Glomerular visceral epithelial cell (primary cell): ENCODE results near the gene QSOX1.

ENCODE experiments used
- DNase-seq: peaks from one replicate; pipeline ENCODE4 v3.0.0-alpha.2; 2016; ENCODE audit errors: extremely low spot score

QSOX1 gene

DNA sequence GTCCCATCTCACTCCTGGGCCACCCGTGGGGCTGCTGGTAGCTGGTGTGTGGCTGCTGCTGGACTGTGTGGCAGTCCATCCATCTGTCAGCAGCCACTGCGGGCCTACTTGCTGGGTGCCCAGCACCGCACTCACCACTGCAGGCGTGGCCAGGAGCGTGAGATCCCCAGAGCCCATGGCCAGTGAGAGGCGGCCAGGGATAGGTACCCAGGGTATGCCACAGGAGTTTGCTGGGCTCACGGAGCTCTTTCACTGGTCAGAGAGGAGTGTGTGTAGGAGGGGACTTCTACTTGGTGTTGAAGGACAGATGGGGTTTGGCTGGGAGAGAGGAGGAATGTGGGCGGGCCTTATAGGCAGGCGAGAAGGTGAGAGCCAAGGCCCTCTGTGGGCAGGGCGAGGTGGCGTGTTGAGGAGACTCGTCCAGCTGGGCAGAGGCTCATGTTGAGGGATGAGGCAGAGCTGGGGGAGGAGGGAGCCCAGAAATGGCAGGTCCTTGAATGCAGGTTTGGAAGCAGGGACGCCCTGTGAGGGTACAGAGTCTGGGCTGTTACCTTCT is 15.0 kb downstream of the QSOX1 start:
- DNase-seq: no peak

DNA sequence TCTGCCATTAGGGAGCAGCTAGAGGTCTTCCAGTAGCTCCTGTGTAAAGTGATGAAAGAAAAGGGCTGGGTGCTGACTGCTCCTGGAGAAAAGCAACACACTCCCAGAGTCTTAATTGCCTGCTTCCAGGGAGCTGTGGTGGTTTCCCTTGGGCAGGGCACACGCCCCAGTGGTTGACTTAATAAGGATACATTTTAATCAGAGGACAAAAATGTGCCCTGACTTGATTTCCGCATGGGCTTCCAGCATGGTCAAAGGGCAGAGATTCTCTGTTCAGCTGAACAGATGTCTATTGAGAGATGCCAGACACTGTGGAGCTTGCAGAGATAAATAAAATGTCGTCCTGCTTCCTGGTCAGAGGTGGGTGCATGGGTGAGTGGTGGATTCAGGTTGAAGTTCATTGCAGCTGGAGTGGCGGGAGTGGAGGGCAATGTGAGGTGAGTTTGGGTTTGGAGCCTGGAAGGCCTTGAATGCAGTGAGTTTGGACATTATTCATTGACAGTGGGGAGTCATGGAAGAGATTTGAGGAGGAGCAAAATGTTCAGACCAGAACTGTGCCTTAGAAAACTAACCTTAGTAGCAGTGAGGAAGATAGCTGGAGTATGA is 16.0 kb downstream of the QSOX1 start:
- DNase-seq: no peak

DNA sequence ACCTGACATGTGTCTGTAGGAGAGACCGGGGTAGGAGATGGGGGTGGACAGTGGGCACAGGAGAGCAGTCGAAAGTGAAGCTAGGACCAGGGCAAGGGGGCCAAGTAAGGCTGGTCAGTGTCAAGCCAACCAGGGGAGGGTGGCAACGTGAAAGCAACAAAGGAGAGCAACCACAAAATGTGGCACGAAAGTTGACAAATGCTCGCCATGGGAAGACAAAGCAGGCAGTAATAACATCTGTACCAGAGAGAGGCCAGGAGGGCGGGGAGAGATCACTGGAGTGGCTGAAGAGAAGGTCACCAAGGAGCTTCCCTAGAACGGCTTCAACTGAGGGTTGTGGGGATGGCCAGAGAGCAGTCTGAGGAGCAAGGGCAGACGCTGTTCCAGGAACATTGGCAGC is 17.0 kb downstream of the QSOX1 start:
- no peak for DNase-seq

DNA sequence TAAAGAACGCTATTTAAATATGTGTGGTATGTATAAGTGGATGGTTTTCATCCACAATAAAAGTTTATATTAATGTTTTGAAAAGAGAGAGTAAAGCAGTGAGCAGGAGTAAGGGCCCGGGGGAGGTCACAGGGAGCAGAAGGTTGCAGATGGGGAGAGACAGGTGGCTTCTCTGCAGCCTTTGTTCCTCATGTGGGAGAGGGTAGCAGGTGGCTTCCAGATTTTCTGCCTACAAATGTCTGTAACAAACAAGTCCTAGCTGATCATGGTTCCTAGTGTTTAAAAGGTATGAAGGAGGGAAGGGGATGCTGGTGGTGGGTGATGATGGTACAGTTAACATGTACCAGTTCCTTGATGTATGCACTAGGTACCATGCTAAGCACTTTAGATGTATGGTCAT is 18.8 kb downstream of the QSOX1 start:
- DNase-seq: no peak

DNA sequence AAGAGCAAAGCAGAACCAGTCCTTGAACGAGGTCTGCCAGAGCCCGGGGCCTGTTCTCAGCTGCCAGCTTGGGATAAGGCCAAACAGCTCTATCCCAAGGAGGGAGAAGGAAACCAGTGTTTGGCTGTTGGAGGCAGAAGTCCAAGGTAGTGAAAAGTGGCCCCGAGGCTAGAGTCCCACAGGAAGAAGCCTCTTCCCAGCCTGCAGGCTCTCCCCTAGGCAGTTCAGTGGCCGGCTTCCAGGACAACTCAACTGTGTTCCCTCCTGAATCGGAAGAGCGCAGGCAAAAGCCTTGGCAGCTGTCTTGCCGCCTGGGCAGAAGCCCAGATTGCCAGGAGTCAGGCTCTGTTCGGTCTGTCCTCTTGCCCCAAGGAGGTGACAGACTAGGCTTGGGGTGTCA is 19.3 kb downstream of the QSOX1 start:
- DNase-seq: no peak

DNA sequence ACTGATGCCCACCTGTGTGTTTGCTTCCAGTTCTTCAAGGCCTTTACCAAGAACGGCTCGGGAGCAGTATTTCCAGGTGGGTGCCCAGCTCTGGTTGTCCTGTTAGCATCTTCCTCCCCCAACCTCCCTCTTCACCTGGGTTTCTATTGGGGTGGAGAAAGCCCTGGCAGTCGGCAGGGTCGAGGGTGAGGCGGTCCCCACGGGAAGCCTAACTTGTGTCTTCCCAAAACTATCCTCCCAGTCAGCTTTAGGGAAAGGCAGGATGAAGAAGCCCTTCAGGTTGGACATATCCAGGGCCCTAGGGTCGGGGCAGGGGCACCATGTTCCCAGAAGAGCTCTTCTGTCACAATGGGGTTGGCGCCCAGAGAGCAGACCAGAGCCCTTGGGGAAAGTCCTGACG is 20.6 kb downstream of the QSOX1 start:
- DNase-seq: no peak

DNA sequence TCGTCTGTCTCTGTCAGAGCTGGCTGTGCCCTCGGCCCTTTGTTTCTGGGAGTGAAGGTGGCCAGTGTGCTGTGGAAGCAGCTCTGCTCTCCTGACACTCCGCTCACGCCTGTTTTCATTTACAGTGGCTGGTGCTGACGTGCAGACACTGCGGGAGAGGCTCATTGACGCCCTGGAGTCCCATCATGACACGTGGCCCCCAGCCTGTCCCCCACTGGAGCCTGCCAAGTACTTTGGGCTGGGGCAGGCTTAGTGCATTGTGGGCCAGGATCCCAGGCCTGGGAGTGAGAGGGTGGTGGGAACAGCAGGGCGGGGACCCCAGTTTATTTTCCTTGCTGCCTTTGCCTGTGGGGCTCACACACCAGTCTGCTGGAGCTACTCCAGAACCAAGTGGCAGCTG is 21.1 kb downstream of the QSOX1 start:
- no peak for DNase-seq

DNA sequence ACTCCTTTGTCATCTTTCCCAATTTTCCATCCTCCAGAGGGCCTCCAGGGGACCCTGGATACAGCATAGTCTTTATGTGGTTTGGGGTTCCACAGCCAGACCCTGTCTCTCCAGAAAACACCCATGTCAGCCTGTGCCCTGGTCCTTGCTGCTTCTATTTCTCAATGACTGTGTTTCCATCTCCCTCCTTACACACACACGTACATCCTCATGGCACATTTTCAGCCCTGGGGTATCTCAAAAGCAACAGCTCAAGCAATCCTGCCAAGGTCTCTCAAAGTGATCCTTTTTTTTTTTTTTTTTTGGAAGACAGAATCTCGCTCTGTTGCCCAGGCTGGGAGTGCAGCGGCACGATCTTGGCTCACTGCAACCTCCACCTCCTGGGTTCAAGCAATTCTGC is 22.3 kb downstream of the QSOX1 start:
- DNase-seq: no peak

DNA sequence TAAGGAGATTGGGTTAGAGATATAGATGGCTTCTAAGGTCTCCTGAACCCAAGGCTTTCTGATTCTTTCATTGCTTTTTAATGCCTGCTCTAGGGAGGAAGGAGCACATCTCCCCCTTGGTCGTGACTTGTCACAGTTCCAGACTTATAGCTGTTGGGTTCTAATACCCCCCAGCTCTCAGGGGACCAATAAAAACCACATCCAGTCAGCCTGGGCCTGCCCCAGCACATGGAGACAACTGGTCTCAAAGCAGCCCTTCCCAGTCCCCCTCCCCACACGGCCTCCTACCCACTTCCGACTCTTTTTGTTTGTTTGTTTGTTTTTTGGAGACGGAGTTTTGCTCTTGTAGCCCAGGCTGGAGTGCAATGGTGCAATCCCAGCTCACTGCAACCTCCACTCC is 23.3 kb downstream of the QSOX1 start:
- no peak for DNase-seq

DNA sequence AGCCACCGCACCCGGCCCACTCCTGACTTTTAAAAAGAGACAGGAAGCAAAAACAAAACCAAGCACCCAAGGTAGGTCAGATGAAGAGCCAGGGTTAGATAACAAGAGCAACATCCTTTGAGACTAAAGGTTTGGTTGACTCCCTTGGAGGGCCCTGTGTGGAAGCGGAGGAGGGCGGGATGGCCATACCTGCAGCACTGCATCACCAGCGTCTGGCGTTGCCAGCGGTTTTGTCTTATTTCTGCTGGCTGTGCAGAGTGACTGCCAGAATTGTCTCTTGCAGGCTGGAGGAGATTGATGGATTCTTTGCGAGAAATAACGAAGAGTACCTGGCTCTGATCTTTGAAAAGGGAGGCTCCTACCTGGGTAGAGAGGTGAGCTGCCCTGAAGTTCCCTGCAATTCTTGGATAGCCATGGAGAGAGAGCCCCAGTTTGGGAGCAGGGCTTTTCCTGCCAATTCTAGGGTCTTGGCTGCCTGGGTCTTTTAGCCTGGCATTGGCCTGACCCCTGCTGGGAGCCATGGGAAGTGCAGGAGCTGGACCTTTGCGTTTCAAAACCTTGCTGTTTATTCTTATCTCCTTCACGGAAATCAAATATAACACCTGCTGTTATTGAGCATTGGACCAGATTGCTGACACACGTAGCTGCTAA is 24.0 kb downstream of the QSOX1 start:
- peak; percentile 62 for DNase-seq

DNA sequence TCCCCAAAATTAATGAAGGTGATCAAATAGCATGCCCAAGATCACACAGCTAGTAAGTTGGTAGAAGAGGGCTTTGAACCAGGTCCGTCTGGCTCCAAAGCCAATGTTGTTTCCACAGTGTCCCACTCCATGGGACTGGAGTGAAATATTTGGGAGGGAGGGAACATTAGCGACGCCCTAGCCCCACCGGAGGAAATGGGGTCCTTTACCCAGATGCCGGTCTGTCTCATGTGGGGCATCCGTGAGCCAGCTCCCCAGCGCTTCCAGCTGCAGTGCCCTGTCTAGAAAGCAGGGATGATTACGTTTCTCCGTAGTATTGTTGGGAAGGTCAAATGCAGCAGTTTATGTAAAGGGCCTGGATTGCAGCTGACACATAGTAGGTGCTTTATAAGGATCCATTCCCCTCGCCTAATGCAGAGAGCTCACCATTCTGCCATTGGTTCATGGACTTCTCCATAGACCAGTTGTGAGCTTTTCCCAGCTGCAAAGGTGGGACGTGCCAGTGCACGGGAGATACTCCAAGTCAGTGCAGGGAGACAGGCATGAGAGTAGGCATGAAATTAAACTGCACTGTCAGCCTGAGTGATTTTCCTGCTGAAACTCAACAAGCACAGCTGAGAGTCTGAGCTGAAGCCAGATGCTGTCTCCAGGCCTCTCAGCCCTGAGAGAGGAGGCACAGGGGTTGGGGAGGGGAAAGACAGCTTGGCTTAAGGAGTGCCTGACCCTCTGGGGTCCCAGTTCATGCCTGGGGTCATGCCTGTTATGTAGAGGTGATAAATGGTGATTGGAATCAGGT is 24.7 kb downstream of the QSOX1 start:
- no peak for DNase-seq

DNA sequence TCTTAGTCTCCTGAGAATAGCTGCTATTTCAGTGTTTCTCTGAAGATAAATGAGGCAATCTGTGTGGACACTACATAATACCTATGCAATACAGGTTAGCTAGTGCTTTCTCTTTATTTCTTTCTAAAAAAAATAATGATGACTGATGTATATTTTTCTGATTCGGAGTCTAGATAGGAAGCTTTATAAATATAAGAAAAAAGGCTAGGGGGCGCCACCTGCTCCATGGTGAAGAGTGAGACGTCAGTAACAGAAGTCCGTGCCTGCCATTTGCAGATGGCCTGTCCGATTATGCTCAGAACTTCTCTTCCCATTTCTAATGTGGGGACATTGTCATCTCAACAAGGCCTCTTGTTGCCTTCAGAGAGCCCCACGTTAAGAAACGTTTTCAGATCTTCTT is 26.4 kb downstream of the QSOX1 start:
- DNase-seq: peak; percentile 17

DNA sequence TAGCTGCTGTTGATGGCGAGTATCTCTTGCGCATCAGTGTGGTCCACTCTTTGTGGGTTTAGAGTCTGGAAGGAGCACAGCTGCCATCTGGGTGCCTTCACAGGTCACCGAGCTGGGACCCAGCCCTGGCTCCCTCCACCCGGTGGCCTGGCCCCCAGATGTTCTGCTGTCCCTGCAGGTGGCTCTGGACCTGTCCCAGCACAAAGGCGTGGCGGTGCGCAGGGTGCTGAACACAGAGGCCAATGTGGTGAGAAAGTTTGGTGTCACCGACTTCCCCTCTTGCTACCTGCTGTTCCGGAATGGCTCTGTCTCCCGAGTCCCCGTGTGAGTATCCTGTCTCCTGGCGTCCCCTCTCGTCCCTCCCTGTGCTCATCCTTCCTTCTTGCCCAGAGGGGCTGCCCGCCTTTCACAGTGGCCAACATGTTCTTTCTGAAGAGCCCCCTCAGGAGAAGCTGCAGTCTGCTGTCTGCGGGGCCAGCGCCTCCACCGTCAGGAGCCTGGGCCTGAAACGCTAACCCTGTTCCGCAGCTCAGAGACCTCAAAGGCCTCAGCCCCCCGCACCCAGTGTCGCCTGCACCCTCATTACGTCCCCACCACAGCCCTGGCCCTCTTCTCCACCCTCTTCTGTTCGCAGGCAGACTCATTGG is 27.4 kb downstream of the QSOX1 start:
- no peak for DNase-seq

DNA sequence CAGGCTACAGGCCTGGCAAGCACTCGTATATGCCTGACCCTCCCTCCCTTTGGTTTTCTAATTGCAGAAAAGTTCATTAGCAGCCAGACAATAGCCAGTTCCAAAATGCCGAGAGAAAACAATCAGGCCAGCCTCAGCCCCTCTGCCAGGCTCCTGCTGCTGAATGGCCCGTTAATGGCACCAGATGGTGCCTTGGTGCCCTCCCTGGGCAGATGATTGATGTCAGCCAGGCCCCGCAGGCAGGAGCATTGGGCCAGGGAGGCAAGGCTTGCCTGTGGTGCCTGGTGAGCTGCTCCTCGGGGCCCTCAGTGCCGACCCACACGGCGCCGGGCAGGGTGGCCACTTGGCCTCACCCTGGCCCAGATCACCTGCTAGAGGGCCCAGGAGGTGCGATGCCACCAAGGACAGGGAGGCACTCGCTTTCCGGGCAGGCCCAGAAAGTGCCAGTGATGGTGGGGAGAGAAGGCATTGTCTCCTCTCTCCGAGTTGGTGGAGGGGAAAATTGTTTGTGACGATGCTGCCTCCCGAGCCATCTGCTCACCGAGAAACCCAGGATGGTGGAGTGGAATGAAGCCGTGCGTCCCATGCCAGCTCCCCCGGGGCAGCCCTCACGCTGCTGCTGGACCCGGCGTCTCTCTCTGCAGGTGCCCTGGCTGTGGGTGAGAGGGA is 28.1 kb downstream of the QSOX1 start:
- no peak for DNase-seq

DNA sequence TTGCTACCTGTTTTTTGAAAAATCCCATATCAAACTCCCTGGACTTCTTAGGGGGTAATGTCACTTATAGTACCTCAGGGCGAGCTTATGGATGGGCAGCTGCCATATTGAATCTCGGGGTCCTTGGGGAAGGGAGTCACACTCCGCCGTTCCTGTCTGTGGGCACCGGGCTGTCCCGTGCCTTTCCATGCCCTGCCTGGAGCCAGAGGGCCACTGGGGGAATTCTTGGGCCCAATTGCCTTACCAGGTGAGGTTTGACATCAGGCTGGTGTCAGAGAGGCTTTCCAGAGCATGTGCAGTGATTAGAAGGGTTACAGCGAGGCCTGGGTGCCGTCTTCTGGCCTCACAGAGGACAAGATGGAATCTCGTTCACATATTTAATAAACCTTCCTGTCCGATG is 28.8 kb downstream of the QSOX1 start:
- DNase-seq: no peak

DNA sequence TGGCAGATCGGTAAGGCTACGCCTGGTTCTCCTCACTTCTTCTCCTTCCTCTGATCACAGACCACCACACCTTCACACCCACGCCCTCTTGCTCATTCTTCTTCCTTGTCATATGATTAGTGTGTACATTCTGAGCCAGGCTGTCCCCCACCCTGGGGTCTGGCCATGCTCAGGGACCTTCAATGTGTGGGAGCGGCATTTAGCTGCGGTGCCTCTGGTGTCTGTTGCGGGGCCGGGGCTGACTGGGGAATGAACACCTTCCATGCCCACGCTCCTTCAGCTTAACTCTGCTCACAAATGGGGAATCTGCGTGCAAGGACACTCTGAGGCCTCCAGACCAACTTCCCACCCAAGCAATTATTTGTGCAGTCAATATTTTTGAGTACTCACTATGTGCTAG is 29.4 kb downstream of the QSOX1 start:
- DNase-seq: no peak

DNA sequence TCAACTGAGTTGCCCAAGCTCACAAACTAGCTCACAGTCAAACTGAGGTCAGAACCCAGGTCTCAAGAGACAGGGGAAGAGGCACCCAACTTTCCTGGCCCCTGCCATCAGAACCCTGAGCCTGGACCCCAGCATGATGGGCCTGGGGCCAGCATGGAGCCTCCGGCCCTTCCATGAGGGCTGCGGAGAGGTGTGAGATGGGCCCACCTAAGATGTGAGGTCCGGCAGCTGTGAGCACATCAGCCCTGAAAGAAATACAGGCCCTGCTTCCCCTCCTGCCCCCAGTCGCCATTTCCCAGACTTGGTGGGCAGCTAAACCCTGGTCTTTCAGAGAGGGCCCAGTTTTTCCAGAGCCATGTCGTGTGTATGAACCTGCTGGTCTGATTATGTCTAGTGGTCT is 30.6 kb downstream of the QSOX1 start:
- no peak for DNase-seq

DNA sequence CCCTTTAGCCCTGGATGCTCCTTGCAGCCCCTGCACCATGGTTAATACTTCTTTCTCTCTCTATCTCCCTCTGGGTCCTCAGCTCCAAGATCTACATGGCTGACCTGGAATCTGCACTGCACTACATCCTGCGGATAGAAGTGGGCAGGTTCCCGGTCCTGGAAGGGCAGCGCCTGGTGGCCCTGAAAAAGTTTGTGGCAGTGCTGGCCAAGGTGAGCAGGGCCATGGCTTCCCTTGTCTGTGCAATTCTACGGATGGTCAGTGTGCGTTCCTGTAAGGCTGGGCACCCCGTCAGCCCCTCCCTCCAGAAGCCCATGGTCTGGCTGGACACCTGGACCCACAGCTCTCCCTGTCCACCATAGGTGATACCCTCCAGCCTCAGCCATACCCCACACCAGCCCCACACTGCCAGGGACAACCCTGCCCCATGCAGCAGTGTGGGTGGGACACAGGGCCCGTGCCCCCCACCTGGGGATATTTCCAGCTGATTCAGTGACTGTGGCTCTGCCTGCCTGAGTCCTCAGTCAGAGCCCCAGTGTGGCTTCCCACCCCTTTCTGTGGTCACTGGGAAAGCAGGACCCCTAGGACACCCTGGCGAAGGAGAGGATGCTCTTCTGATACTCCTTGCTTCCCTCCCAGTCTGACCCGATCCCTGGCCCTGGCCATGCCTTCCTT is 31.4 kb downstream of the QSOX1 start:
- no peak for DNase-seq

DNA sequence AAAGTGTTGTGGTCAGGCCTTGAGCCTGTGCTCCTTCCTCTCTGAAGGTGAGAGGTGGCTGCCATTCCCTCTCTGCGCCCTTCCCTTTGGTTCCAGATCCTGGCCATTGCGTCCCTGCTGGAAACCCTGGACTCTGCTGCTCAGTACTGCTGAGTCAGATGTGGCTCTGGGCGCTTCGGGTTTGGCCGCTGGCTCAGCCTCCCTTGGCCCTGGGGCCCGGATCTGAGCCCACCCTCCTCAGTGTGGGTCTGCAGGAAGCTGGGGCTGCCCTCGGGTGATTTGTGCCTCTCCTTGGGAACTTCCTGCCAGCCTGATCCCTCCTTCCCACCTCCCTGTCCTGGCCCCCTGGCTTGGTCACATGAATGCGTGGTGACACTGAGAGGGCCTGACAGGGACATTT is 32.2 kb downstream of the QSOX1 start:
- no peak for DNase-seq

DNA sequence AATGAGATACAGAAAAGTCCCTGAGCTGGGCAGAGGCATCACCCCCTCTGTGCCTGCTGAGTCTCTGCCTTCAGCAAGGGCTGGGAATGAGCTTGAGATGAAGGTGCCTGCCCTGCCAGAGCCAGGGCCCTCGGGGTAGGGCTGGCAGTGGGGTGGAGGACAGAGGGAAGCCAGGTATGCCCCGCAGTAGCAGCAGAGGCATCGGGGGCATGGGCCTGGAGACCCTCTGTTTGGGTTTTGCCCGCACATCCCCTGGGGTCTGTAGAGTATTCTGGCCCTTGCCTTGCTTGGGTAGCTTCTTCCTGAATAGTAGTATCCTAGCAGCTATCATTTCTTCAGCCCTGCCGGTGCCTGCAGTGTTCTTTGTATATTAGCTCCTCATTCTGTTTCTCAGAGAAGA is 33.0 kb downstream of the QSOX1 start:
- DNase-seq: no peak

DNA sequence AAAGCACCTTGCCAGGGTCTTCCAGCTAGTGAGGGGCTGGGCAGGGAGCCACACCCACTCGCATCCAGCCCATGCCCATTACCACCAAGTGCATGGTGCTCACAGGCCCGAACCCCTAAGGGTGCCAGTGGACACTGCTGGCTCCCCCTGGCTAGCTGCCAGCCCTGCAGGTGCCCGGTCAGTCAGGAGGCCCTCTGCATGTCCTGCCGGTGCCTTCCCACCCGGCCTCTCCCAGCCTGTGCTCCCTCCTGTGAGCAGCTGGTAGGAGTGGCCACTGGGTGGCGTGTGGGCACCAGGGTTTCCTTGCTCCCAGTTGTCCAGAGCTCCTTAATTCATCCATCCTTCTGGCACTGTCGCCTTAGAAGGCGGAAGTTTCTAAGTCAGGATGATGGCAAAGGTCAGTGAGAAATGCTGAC is 33.4 kb downstream of the QSOX1 start:
- peak; percentile 65 for DNase-seq
